ENCODE data around the gene SLC12A3.

SLC12A3 gene

GRCh38 chr16:56886296-56886695 is 21.3 kb downstream of the SLC12A3 start:
- no peak for DNase-seq (ENCODE audit: low read depth in 4 of 4, low spot score in 1 of 4)

DNA sequence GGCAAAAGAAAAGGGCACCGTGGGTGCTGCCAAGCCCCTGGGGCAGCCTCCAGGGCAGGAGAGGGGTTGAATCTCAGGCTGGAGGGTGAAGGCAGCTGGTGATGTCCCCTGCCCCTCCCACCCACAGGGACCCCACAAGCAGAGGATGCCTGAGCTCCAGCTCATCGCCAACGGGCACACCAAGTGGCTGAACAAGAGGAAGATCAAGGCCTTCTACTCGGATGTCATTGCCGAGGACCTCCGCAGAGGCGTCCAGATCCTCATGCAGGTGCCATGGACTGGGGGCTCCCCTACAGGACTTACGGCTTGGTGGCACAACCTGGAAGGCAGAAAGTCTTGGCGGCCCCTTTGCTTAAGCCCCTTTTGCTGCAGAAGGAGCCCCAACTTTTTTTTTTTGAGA is 21.8 kb downstream of the SLC12A3 start:
- no peak for DNase-seq (ENCODE audit: low read depth in 4 of 4, low spot score in 1 of 4)

DNA sequence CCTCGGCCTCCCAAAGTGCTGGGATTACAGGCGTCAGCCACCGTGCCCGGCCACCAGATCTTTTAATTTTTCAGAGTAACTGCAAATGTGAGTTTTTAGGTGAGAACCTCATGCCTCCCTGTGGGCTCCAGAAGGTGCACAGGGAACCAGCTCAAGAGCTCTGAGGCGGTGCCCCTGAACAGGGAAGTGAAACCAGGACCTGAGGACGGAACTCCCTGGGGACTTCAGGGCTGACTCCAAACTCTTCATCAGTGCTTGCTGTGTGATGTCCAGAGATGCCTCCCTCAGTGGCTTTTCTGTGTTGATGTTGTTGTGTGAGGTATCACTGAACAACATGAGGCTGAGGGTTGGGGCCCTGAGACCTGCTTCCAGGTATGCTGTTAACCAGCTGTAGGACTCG is 23.8 kb downstream of the SLC12A3 start:
- no peak for DNase-seq (ENCODE audit: low read depth in 4 of 4, low spot score in 1 of 4)

- no peak for DNase-seq (ENCODE audit: low read depth in 4 of 4, low spot score in 1 of 4)
Observed at GRCh38 chr16:56889206-56889605, 24.2 kb downstream of the SLC12A3 start.

- DNase-seq (ENCODE audit: low read depth in 4 of 4, low spot score in 1 of 4), result no peak
Observed at GRCh38 chr16:56891685-56892084, 26.7 kb downstream of the SLC12A3 start.

DNA sequence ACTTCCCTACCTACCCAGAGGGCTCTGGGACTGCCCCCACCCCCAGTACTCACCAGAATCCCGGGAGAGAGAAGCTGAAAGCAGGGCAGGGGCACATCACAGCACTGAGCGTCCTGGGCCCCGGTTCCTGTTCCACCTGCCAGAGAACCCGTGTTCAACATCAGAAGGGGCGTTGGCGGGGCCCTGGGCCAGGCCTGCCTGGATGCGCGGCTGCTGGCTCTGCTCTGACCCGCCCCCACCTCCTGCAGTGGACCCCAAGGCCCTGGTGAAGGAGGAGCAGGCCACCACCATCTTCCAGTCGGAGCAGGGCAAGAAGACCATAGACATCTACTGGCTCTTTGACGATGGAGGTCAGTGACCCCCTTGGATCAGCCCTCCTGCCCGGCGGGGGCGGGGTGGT is 27.7 kb downstream of the SLC12A3 start:
- no peak for DNase-seq (ENCODE audit: low read depth in 4 of 4, low spot score in 1 of 4)

DNA sequence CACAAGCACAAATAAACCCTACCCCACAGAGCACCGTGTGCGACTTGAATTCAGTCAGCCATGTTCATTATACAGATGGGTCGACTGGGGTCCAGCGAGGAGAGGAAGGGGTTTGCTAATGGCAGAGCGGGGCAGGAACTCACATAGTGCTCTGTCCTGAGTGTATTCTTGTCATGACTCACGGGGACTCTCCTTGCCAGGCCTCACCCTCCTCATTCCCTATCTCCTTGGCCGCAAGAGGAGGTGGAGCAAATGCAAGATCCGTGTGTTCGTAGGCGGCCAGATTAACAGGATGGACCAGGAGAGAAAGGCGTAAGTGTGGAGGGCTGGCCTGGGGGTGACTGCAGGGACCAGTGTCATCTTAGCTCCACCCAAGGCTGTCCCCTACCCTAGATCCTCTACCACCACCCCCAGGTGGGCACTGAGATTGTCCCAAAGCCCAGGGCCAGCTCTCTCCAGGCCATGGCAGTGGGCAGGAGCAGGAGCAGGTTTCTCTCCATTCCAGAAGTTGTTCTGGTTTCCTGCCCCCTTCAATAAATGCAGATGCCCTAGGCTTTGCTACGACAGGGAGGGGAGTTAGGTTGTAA is 29.4 kb downstream of the SLC12A3 start:
- DNase-seq (ENCODE audit: low read depth in 4 of 4, low spot score in 1 of 4), result no peak

GRCh38 chr16:56895813-56896212 is 30.8 kb downstream of the SLC12A3 start:
- DNase-seq (ENCODE audit: low read depth in 4 of 4, low spot score in 1 of 4), result no peak

DNA sequence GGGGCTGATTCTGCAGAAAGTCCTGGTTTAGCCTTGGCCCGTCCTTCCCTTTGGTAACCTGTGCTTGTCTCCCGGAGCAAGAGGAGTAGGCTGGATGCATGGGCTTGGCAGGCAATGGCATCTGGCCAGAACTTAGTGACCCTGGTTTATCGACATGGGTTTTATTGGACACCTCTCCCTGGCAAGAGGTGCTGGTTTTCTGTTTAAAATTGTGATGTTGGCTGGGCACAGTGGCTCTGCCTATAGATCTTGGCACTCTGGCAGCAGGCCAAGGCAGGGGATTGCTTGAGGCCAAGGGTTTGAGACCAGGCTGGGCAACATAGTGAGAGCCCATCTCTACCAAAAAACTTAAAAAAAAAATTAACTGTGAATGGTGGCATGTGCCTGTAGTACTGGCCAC is 31.2 kb downstream of the SLC12A3 start:
- no peak for DNase-seq (ENCODE audit: low read depth in 4 of 4, low spot score in 1 of 4)

DNA sequence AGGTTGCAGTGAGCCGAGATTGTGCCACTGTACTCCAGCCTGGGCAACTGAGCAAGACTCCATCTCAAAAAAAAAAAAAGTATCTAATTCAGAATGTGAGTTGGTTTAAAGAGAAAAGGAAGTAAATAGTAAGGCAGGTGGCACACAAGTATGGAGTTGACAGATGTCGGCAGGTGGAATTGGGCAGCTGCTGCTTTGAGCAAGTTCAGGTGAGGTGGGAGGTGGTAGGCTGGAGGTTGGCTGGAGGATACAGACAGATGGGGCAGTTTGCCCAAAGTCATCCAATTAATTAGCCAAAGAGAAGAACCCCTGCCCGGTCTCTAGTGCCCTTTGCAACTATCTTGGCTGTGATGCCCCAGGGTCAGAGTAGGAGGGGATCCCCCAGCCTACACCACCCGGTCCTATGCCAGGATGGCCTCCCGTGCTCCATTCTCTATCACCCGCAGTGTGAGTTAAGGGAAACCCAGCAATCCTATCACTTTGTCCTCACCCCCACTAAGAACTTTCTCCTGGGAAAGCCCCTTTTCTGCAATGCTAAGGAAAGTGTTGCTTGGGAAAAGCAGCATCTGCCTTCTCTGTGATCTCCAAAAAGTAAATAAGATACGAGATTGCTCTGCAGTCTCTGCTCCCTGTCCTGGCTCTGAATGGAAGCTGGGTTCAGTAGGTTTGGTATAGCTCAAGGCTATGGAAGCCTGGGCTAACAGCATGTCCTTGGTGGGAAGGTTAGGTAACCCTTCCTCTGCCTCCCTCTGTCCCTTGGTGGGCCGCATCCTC is 32.2 kb downstream of the SLC12A3 start:
- no peak for DNase-seq (ENCODE audit: low read depth in 4 of 4, low spot score in 1 of 4)

- DNase-seq (ENCODE audit: low read depth in 4 of 4, low spot score in 1 of 4), result no peak
Observed at GRCh38 chr16:56898847-56899246, 33.8 kb downstream of the SLC12A3 start.

GRCh38 chr16:56903866-56904265 is 38.9 kb downstream of the SLC12A3 start:
- no peak for DNase-seq (ENCODE audit: low read depth in 4 of 4, low spot score in 1 of 4)

GRCh38 chr16:56907401-56907800 is 42.4 kb downstream of the SLC12A3 start:
- DNase-seq (ENCODE audit: low read depth in 4 of 4, low spot score in 1 of 4), result no peak

DNA sequence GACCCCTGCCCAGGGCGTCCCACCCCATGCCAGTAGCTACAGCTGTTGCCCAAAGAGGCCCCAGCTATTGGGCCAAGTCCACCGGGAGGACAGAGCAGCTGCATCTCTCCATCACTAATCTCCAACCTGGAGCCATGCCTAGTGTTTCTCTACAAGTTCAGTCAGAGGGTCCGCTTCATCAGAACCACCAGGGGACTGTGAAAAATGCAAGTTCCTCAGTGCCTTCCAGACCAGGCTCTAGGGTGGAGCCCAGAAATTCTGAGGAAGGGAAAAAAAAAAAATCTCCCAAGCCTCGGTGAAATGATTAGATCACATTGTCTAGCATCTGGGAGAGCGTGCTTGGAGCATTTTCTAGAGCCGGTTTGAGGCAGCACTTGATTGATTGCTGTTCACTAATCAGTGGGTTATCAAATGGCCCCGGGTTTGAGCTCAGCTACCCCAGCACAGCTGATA is 44.5 kb downstream of the SLC12A3 start:
- no peak for DNase-seq (ENCODE audit: low read depth in 4 of 4, low spot score in 1 of 4)

DNA sequence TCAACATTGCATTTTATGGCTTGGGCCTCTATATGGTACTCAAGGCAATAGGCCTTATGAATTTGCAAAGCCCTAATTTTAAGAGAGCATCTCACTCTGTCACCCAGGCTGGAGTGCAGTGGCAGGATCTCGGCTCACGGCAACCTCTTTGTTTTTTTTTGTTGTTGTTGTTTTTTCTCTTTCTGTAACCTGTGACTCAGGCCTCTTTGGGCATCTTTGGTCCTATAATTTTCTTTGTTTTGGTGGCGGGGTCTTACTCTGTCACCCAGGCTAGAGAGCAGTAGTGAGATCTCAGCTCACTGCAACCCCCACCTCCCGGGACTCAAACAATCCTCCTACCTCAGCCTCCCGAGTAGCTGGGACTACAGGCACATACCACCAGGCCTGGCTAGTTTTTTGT is 45.1 kb downstream of the SLC12A3 start:
- DNase-seq (ENCODE audit: low read depth in 4 of 4, low spot score in 1 of 4), result no peak

- peak in 1 of 4 experiments; percentile 36 for DNase-seq (ENCODE audit: low read depth in 4 of 4, low spot score in 1 of 4)
Observed at GRCh38 chr16:56910654-56911539, 45.9 kb downstream of the SLC12A3 start.

GRCh38 chr16:56911771-56912571 is 47.0 kb downstream of the SLC12A3 start:
- DNase-seq (ENCODE audit: low read depth in 4 of 4, low spot score in 1 of 4), result no peak

DNA sequence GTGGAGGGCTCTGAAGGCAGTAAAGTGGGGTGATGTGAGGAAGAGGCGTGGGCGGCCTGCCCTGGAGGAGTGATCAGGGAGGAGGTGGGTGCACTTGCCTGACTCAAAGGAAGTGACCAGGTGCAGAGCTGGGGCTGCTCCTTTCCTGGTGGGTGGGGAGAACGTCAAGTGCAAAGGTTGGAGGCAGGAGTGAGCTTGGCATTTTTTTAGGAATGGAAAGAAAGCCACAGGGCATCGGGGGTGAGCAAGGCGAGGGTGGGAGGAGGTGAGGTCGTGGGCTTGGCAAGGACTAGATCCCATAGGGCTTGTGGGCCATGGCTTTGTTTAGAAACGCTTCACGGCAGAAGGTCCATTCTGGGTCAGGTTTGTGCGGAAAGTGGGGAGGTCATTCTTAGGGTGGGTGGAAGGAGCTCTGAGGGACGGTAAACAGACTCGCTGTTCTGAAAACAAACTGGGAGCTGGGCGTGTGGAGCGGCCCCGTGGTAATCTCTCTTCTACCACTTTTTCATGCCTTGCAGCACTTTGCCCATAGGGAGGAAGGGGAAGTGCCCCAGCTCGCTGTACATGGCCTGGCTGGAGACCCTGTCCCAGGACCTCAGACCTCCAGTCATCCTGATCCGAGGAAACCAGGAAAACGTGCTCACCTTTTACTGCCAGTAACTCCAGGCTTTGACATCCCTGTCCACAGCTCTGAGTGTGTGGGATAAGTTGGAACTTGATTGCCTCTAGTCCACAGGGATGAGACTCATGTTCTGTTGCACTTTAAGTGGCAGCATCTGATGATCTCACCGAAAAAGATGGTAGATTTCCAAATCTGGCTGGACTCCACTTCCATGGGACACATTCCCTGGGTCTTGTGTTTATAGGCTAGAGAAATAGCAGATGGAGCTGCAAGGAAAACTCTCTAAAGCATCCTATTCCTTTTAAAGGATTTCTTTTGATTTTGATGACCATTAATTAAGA is 48.0 kb downstream of the SLC12A3 start:
- DNase-seq (ENCODE audit: low read depth in 4 of 4, low spot score in 1 of 4), result no peak

GRCh38 chr16:56914896-56915295 is 49.9 kb downstream of the SLC12A3 start:
- DNase-seq (ENCODE audit: low read depth in 4 of 4, low spot score in 1 of 4), result no peak

Measured in stimulated activated CD4-positive, alpha-beta T cell treated with anti-CD3 and anti-CD28 coated beads, Interleukin-1b, Interleukin-23, amount 100 ng/mL, for 24 hours (primary cell).